RPMI7951 (cell line): ENCODE measurements around the gene CBX2. TPM values are rescaled to one million over a fixed set of nuclear protein-coding genes. Genes with fewer than 3 reads are reported as not detected.
"Not testable (repeated sequence)": the region's sequence is repeated elsewhere in the genome, so short reads cannot be mapped to it uniquely, and the experiment has no call there.

Source experiments
- DNase-seq: peaks from one replicate; pipeline ENCODE4 v3.0.0-alpha.2; 2012; ENCODE audit warnings: low read depth
- total RNA-seq: library from RNA; depleted of rRNA; stranded (reverse); fragments of >200 nt; shearing (Covaris generic); gene quantifications from 2 replicates; pipeline ENCODE4 v1.2.3, GENCODE V29; 2014

The CBX2 gene
- total RNA-seq, 1 experiment from 2014 or later, result 5.0 TPM

DNA sequence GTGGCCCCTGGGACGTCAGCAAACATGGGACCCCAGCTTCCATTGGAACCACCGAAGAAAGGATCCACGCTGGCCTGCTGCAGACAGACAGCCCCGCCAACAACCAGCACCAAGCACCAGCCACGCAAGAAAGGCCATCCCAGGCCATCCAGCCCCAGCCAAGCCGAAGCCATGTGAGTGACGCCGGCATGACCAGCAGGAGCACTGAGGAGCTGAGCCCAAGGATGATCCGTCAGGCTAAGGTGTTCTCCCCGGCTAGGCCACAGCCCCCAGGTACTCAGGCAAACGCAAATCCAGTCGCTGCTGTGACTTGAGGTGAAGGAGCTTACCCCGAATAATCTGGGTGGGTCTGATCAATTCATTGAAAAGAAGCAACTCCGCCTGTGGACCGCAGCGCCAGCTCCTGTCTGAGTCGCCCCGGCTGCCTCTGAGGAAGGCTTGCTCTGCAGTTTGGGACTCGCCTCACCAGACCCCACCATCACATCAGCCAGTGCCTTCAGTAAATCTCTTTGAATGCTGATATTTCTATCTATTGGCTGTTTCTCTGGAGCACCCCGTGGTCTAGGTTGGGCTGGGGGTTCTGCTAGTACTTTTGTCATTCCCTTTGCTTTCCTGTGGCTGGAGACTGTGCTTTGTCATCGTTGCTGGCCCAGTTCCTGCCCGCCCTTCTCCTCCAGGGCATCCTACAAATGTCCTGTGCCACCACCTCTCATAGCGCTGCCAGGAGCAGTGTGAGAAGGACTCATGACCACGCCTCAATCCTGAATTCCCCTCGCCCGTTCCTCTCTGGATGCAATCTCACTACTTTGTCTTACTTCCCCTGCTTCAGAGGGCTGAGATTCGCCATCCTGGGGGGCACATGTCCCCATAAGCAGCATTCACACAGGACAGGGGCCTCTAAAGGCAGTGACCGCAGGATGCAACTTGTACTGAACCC lies 8.1 kb upstream of the CBX2 start:
- DNase-seq, result peak; percentile 43

DNA sequence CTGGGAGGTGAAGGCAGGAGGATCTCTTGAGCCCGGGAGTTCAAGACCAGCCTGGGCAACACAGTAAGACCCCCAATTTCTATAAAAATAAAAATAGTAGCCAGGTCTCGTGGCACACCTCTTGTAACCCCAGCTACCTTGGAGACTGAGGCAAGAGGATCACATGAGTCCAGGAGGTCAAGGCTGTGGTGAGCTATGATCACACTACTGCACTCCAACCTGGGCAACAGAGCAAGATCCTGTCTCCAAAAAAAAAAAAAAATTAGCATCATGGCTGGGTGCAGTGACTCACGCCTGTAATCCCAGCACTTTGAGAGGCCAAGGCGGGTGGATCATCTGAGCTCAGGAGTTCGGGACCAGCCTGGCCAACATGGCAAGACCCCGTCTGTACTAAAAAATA lies 6.7 kb upstream of the CBX2 start:
- no peak for DNase-seq

GRCh38 chr17:79772726-79773125 lies 5.2 kb upstream of the CBX2 start:
- not testable (repeated sequence) for DNase-seq

- DNase-seq, result no peak
Measured at GRCh38 chr17:79774561-79774975, 3.4 kb upstream of the CBX2 start.

DNA sequence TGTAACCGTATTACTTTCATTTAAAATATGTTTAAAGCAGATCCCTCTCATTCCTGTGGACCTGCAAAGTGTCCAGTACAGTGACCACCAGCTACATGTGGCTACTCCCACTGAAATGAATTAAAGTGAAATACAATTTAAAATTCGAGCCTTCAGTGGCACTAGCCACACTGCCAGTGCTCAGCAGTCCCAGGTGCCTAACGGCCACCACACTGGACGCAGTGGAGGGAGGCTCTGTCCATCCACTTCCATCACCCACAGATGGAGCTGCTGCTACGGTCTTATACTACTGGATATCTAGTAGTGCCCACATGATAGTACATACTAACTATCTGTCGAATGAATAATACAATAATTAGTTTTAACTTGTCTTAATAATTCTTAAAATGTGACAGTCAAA lies 2.3 kb upstream of the CBX2 start:
- no peak for DNase-seq

GRCh38 chr17:79776376-79777119 lies 1.4 kb upstream of the CBX2 start:
- DNase-seq, result no peak

DNA sequence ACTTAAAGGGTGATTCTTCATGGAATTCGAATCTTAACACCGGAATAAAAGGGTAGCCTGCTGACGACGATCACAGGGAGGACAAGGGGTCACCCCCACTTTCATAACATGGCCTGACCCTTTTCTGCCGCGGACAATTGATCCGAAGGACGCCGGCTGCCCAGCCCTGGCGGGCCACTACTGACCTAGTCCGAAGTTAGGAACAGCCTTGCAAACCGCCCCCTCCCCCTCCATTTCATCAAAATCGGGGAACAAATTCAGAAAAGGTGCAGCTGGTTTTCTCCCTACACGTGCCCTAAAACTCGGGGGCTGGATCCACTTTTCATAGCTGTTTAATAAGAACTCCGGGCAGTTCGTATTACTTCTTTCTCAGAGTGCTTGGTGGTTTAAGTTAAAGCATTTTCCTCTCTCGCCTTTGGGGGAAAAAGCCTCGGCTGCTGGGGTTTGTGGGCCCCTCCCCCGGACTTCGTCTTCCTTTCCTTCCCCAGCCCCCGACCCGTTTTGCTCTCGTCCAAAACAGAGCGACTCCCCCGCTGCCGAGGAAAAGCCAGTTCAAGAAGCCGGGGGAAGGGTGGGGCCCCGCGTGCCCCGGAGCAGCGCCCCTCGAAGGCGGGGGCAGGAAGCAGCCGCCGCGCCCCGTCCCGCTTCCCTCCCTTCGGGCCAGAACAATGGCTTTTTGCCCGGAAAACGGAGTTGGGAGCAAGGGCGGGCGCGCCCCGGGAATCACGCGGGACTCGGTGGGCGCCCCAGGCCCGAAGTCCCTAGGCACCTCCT lies 641 bp upstream of the CBX2 start:
- peak; percentile 68 for DNase-seq

DNA sequence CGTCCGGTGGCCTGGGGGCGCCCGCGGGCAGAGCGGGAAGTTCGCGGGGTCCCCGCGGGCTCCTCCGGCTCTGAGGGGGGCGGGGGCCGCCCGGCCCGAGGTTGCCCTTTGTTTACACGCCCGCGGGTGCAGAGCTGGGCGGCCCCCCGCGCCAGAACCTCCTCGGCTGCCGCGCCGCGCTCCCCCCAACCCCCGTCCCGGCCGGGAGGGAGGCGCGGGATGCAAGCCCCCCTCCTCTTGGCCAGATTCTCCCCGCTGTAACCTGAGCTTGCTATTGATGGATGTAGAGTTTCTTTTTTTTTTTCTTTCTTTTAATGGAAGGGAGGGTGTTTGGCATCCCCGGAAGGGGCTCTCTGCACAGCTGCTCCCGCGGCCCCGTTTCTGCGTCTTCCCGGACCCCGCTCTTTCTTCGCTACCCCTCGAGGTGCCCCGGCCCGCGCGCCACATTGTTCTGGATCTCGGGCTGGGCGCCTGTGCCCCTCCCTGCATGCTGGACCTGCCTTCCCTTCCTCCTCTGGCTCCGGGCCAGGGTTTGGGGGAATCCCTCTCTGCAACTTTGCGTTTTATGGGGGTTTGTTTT lies 646 bp downstream of the CBX2 start:
- peak; percentile 26 for DNase-seq

- no peak for DNase-seq
Measured at GRCh38 chr17:79779084-79779529, 1.2 kb downstream of the CBX2 start.

DNA sequence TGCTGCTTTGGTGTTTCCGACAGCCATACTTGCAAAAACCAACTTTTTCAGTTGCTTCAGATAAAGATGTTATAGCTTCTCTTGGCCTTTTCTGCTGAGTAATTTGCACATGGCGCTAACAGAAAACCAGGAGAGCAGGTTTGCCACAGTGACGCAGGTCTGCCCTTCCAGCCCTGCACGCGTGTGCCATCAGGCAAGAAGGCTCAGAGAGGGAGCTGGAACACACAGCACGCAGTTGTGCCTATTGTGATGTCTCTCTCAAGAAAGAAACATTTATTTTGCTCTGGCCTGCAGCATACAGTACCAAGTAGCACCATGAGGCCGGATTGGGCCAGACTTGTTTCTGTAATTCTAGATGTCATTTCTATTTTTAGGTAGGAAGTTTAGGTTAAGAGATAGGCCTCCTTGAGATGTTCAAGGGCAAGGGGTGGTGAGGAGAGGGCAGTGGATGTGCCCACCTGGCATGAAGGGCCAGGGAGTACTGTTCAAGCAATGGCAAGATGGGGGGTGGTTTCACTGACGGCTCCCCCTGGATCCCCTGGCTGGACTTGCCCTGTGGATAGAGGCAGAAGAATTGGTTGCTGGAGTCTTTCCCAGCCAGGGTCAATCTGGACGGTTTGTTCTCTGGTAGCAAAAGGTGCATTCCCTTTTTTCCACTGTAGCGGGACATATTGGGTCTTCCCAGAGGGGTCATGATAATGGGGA lies 1.9 kb downstream of the CBX2 start:
- no peak for DNase-seq

DNA sequence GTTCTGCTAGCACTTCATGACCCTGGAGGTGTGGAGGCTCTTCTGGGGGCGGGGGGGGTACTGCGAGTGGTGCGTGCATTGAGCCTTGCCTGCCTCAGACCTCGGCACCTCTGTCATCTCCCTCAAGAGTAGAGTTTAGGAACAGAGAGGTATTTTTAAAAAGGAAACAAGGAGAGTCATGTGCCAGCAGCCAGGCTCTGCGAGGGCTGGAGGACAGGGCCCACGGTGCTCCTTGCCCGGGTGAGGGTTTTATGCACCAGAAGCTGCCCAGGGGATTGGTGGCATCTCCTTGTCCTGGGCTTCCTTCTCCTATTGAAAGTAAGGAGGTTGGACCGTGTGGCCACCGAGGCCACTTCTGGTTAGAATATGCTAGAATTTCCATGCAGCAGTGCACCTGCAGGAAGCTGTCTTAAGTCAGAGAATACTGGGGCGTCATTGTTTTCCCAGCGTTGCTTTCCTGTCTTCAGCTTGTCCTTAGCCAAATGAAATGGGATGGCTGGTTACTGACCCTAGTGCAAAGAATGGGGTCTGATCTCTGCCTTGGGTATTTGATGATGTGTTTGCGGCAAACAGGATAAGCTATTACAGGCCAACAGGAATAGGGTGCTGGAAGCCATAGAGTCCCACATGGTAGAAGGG lies 3.2 kb downstream of the CBX2 start:
- DNase-seq, result no peak

DNA sequence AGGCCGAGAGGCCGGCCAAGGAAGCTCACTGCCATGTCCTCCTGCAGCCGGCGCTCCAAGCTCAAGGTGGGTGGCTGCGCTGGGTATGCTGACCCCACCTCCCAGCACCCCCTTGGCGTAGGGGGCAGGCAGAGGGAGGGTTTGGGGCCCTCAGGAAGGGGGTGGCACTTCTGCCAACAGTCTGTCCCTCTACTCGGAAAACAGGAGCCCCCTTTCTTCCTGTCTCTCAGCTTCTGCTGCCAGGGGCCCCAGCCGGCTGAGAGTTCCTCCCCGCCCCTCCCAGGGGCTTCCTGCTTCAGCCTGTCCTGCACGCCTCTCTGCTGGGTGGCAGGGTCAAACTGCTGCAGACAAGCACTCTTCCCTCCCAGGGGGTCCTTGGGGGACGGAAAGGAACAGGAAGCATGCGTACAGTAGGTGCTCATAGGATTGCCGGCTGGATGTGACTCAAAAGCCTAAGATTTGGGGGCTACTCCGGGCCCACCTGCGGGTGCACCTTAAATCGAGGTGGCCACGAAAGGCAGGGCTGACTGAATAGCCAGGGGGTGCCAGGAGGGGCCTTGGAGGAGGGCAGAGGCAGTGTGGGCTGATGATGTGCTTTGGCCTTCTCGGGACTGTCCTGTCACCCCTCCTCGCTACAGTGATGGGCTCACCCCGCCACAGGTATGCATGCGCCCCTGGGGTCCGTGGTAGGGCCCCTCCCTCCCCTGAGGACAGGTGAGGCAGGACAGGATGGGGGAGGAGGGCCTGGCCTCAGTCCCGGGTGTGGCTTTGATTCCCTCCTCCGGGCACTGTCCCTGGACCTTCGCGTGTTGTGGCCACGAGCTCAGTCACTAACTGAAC lies 4.0 kb downstream of the CBX2 start:
- DNase-seq, result no peak

- DNase-seq, result no peak
Measured at GRCh38 chr17:79783891-79784290, 5.9 kb downstream of the CBX2 start.

DNA sequence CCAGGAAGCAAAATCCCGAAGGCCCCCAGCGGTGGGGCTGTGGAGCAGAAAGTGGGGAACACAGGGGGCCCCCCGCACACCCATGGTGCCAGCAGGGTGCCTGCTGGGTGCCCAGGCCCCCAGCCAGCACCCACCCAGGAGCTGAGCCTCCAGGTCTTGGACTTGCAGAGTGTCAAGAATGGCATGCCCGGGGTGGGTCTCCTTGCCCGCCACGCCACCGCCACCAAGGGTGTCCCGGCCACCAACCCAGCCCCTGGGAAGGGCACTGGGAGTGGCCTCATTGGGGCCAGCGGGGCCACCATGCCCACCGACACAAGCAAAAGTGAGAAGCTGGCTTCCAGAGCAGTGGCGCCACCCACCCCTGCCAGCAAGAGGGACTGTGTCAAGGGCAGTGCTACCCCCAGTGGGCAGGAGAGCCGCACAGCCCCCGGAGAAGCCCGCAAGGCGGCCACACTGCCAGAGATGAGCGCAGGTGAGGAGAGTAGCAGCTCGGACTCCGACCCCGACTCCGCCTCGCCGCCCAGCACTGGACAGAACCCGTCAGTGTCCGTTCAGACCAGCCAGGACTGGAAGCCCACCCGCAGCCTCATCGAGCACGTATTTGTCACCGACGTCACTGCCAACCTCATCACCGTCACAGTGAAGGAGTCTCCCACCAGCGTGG lies 6.5 kb downstream of the CBX2 start:
- DNase-seq, result no peak

DNA sequence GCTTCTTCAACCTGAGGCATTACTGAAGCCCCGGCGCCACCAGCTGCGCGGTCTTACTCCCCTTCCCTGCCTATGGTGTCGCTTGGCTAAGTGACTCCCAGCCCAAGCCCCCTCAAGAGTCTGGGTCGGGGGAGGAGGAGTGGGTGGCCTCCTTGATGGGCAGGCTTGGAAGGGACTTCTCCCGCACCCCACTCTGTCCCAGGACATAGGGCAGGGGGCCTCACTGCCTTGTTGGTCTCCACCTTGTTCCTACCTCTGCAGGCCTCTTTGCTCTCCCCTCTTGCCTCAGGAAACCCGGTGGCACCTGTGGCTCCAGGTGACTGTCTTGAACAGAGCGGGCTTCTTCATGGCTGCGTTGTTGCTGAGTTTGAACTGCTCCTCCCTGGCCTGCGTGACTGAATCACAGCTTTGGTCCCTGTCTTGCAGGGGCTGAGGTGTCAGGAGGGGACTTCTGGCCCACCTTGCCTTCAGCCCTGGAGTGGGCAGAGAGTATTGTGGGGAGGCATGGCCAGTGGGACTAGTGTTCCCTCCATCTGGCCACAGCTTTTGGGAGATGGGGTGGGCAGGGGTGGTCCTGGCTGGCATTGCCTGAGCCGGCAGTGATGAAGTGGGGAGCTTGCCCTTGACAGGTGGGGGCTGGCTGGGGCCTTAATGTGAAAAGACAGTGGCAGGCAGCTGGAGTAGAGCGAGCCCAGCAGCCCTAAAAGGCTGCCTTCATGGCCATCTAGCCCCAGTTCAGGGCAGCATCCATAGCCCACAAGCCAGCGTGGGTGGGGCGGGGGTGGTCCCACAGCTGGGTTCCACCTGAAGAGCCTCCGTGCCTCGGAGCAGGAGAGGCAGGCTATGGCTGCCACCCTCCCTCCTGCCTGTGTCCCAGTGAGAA lies 7.3 kb downstream of the CBX2 start:
- DNase-seq, result no peak

DNA sequence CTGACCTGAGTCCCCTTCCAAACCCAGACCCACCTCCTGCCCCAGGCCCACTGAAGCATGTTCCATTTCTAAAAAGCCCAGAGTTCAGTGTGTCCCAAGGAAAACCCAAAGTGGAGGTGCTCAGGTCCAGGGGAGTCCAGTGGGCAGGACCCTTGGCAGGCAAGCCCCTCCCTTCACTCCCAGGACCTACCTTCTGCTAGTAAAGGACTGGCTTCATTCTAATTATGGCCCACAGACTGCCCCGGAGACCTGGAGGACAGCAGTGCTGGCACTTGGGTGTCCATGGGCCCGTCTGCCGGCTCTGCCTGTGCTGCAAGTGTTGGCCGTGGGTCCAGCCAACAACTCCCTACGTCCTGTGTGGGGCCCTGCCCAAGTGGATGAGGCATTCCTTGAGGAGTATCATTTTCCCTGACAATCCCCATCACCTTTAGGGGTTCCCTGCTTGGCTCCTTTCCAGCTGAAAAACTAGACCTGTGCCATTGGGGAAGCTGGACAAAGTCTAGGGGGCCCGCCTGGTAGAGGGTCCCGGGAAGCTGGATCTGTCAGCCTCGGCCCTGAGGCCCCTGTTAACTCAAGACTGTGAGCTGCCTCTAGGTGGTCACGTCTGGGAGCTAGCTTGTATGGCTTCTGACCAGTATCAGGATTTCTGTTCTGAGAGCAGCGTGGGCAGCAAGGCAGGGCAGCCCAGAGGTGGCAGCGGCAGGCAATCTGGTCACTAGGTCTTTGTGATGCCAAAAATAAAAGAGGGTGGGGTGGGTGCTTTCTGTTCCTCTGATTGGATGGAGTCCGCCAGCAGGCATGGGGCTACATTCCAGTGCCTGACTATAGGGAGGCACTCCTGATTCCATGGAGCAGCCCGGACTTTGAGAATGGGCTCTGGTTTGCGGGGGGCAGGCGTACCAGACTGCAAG lies 8.2 kb downstream of the CBX2 start:
- no peak for DNase-seq
